K562 (cell line): ENCODE data around the gene DHRS11. TPM values are rescaled to one million over a fixed set of nuclear protein-coding genes. Genes with fewer than 3 reads are reported as not detected.
A peak's percentile ranks its signal among the peaks of the same experiment; 100 is the strongest.

ENCODE experiments used
- C11orf30 ChIP-seq: fragments of 450-650 bp; IDR thresholded peaks from 2 replicates; pipeline ENCODE4 v1.6.1; 2016; ENCODE audit warnings: low read depth, mild to moderate bottlenecking
- DPF2 ChIP-seq: fragments of 450-650 bp; IDR thresholded peaks from 2 replicates; pipeline ENCODE4 v1.6.1; 2016
- JUN ChIP-seq, 2 experiments: sonication (generic) in 1 of 2; formaldehyde crosslinking in 1 of 2; IDR thresholded peaks; 2 replicates each; pipeline versions ENCODE4 v1.6.1 to v1.8.0; 2012 to 2022; ENCODE audit warnings: borderline replicate concordance in 2 of 2, mild to moderate bottlenecking in 2 of 2, improper control_type of control experiment in 1 of 2, low read depth in 1 of 2, low read length in 1 of 2, missing genetic modification reagents in 1 of 2
- L3MBTL2 ChIP-seq: fragments of 450-650 bp; IDR thresholded peaks from 2 replicates; pipeline ENCODE4 v1.6.1; 2016; ENCODE audit warnings: mild to moderate bottlenecking, moderate library complexity
- NONO ChIP-seq, 2 experiments: fragments of 200-400 bp in 1 of 2; fragments of 450-650 bp in 1 of 2; formaldehyde crosslinking in 1 of 2; IDR thresholded peaks; 2 replicates each; pipeline ENCODE4 v1.6.1; 2017; ENCODE audit warnings: low read depth in 2 of 2, mild to moderate bottlenecking in 2 of 2, moderate library complexity in 2 of 2, low read length in 1 of 2
- PHF21A ChIP-seq: fragments of 450-650 bp; IDR thresholded peaks from 2 replicates; pipeline ENCODE4 v1.6.1; 2017; ENCODE audit warnings: low read depth, borderline replicate concordance
- RCOR1 ChIP-seq, 2 experiments: IDR thresholded peaks; 2 replicates each; pipeline ENCODE4 v1.6.1; 2012; ENCODE audit warnings: low read depth in 2 of 2, low read length in 2 of 2, borderline replicate concordance in 1 of 2, improper control_type of control experiment in 1 of 2
- RNF2 ChIP-seq: sonication (generic); IDR thresholded peaks from 2 replicates; pipeline ENCODE4 v1.6.1; 2016
- SMARCC2 ChIP-seq: fragments of 450-650 bp; IDR thresholded peaks from 2 replicates; pipeline ENCODE4 v1.6.1; 2017; ENCODE audit warnings: antibody characterized with exemption, moderate library complexity, mild to moderate bottlenecking, low read depth
- SRSF1 ChIP-seq: fragments of 200-400 bp; formaldehyde crosslinking; IDR thresholded peaks from 2 replicates; pipeline ENCODE4 v1.6.1; 2017; ENCODE audit warnings: mild to moderate bottlenecking, low read depth, low read length, moderate library complexity
- TBP ChIP-seq: optimal IDR thresholded peaks from 2 replicates; pipeline ENCODE3; 2011; ENCODE audit warnings: low read depth, low read length, improper control_type of control experiment
- ZBTB7A ChIP-seq: IDR thresholded peaks from 2 replicates; pipeline ENCODE4 v1.6.1; 2011; ENCODE audit warnings: low read depth, mild to moderate bottlenecking, low read length, moderate library complexity, borderline replicate concordance; ENCODE audit not compliant: control insufficient read depth
- ZNF282 ChIP-seq: sonication (generic); formaldehyde crosslinking; IDR thresholded peaks from 2 replicates; pipeline ENCODE4 v1.8.1; 2023; ENCODE audit warnings: missing genetic modification reagents
- polyA plus RNA-seq, 8 experiments: library from polyadenylated mRNA; depleted of rRNA in 4 of 8; stranded (reverse) in 5 of 8; unstranded in 3 of 8; fragments of >200 nt; fragmentation: Nextera tagmentation in 2 of 8; fragmentation: Illumina TruSeq in 1 of 8; extraction: Ambion mirVana in 2 of 8; extraction: Trizol in 1 of 8; gene quantifications; 2 replicates each; pipeline versions ENCODE4 v1.2.1 to v1.2.3, GENCODE V29; 2011 to 2014; ENCODE audit warnings: inconsistent platforms in 1 of 8, missing spikeins in 1 of 8
- total RNA-seq, 7 experiments: library from RNA; depleted of rRNA in 6 of 7; stranded (reverse); fragments of >200 nt in 6 of 7; fragmentation: Illumina TruSeq in 2 of 7; extraction: Trizol in 2 of 7; gene quantifications; 2 replicates each; pipeline versions ENCODE4 v1.2.1 to v1.2.3, GENCODE V29; 2011 to 2021; ENCODE audit warnings: low replicate concordance in 1 of 7
- TF ChIP-seq, protein P1 (sequence below): sonication (generic); formaldehyde crosslinking; IDR thresholded peaks from 2 replicates; pipeline ENCODE4 v1.8.0; 2022; ENCODE audit warnings: mild to moderate bottlenecking, missing genetic modification reagents
- TF ChIP-seq, protein P2 (sequence below): IDR thresholded peaks from 2 replicates; pipeline ENCODE4 v1.6.1; 2011; ENCODE audit not compliant: insufficient read length; ENCODE audit errors: extremely low read depth
- TF ChIP-seq, protein P3 (sequence below), 2 experiments: IDR thresholded peaks; 2 replicates each; pipeline ENCODE4 v1.6.1; 2011; ENCODE audit warnings: borderline replicate concordance in 1 of 2, control low read depth in 1 of 2, low read depth in 1 of 2, low read length in 1 of 2, mild to moderate bottlenecking in 1 of 2, mixed read lengths in 1 of 2, moderate library complexity in 1 of 2; ENCODE audit not compliant: insufficient read depth in 1 of 2, insufficient read length in 1 of 2, poor library complexity in 1 of 2, severe bottlenecking in 1 of 2; ENCODE audit errors: extremely low read depth in 1 of 2
- TF ChIP-seq, protein P4 (sequence below): fragments of 200-800 bp; sonication (Bioruptor generic); IDR thresholded peaks from 2 replicates; pipeline ENCODE4 v1.6.1; 2017; ENCODE audit warnings: missing genetic modification characterization, missing compliant biosample characterization

DHRS11 gene
- total and polyA plus RNA-seq, 9 of the 15 experiments (the other 6 are each of a cell fraction or from before 2014, with no cell fraction given), result 15.2 to 123 (median 59.8) TPM

DNA sequence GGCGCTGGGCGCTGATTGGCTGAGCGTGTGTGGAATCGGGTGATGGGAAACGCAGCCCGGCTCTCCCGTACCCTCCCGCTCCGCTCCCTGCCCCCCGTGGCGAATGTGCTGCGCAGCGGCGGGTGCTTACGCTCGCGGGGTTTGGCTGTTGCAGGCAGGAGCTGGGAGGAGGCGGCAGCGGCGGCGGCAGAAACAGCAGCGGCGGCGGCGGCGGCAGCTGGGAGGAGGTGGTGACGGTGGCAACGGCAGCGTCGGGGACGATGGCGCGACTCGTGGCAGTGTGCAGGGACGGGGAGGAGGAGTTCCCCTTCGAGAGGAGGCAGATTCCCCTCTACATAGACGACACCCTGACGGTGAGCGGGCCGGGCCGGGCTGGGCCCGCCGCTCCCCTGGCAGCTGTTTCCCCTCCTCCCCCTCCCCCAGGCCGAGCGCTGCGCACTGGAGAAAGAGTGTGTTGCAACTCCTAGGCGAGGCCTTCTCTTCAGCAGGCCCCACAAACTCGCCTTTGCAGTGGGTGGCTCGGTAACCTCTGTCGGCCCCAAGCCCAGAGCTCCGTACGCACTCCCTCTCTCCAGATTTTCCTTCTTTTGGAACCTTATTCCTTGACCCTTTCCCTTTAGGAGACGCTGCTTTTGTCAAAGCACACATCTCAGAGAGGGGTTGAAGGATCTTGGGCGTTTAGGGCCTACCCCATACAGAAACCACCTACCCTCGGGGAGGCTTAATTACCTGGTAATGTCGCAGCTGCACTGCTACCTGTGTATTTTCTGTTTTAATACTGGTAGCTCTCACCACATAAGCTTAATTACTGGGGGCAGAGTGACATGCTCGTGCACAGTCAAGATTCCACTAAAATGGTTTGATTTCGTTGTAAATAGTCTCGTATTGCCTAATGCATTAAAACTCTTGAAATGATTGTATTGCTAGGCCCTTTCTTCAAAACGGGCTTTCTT lies 45.9 kb upstream of the DHRS11 start (continued):
- TF ChIP-seq, protein P1, sequence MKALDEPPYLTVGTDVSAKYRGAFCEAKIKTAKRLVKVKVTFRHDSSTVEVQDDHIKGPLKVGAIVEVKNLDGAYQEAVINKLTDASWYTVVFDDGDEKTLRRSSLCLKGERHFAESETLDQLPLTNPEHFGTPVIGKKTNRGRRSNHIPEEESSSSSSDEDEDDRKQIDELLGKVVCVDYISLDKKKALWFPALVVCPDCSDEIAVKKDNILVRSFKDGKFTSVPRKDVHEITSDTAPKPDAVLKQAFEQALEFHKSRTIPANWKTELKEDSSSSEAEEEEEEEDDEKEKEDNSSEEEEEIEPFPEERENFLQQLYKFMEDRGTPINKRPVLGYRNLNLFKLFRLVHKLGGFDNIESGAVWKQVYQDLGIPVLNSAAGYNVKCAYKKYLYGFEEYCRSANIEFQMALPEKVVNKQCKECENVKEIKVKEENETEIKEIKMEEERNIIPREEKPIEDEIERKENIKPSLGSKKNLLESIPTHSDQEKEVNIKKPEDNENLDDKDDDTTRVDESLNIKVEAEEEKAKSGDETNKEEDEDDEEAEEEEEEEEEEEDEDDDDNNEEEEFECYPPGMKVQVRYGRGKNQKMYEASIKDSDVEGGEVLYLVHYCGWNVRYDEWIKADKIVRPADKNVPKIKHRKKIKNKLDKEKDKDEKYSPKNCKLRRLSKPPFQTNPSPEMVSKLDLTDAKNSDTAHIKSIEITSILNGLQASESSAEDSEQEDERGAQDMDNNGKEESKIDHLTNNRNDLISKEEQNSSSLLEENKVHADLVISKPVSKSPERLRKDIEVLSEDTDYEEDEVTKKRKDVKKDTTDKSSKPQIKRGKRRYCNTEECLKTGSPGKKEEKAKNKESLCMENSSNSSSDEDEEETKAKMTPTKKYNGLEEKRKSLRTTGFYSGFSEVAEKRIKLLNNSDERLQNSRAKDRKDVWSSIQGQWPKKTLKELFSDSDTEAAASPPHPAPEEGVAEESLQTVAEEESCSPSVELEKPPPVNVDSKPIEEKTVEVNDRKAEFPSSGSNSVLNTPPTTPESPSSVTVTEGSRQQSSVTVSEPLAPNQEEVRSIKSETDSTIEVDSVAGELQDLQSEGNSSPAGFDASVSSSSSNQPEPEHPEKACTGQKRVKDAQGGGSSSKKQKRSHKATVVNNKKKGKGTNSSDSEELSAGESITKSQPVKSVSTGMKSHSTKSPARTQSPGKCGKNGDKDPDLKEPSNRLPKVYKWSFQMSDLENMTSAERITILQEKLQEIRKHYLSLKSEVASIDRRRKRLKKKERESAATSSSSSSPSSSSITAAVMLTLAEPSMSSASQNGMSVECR (CRISPR knock-in tag), result peak; percentile 70; the same call in 1 of the 2 replicates
- TF ChIP-seq NONO (IDR thresholded peaks at IDR 0.05; ENCODE audit: low read depth in 2 of 2, low read length in 1 of 2), result 0 out of 4 replicates have a peak, but pooled peaks of 1 of the 2 experiments have one; percentile 47
- TF ChIP-seq, protein P2, sequence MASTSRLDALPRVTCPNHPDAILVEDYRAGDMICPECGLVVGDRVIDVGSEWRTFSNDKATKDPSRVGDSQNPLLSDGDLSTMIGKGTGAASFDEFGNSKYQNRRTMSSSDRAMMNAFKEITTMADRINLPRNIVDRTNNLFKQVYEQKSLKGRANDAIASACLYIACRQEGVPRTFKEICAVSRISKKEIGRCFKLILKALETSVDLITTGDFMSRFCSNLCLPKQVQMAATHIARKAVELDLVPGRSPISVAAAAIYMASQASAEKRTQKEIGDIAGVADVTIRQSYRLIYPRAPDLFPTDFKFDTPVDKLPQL, result no peak
- TF ChIP-seq SMARCC2, result no peak
- peak; percentile 51; the same call in 1 of the 2 replicates for TF ChIP-seq JUN (IDR thresholded peaks at IDR 0.05; ENCODE audit: borderline replicate concordance, low read depth, low read length)
- 0 out of 2 replicates have a peak, but pooled peaks have one; percentile 30 for TF ChIP-seq JUN (CRISPR knock-in tag; IDR thresholded peaks at IDR 0.05; ENCODE audit: borderline replicate concordance)
- TF ChIP-seq, protein P3, sequence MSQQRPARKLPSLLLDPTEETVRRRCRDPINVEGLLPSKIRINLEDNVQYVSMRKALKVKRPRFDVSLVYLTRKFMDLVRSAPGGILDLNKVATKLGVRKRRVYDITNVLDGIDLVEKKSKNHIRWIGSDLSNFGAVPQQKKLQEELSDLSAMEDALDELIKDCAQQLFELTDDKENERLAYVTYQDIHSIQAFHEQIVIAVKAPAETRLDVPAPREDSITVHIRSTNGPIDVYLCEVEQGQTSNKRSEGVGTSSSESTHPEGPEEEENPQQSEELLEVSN (IDR thresholded peaks at IDR 0.05; ENCODE audit: borderline replicate concordance in 1 of 2, extremely low read depth in 1 of 2, insufficient read depth in 1 of 2, insufficient read length in 1 of 2, low read depth in 1 of 2, low read length in 1 of 2, poor library complexity in 1 of 2, severe bottlenecking in 1 of 2), result peak; percentile 61 to 68
- TF ChIP-seq L3MBTL2, result peak; percentile 30; the same call in 1 of the 2 replicates
- TF ChIP-seq PHF21A, result peak; percentile 65; the same call in 1 of the 2 replicates
- TF ChIP-seq RNF2, result peak; percentile 47; the same call in 1 of the 2 replicates
- TF ChIP-seq ZNF282 (CRISPR knock-in tag), result no peak
- TF ChIP-seq TBP, result peak; percentile 80
- TF ChIP-seq, protein P4, sequence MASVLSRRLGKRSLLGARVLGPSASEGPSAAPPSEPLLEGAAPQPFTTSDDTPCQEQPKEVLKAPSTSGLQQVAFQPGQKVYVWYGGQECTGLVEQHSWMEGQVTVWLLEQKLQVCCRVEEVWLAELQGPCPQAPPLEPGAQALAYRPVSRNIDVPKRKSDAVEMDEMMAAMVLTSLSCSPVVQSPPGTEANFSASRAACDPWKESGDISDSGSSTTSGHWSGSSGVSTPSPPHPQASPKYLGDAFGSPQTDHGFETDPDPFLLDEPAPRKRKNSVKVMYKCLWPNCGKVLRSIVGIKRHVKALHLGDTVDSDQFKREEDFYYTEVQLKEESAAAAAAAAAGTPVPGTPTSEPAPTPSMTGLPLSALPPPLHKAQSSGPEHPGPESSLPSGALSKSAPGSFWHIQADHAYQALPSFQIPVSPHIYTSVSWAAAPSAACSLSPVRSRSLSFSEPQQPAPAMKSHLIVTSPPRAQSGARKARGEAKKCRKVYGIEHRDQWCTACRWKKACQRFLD (CRISPR knock-in tag), result peak; percentile 80; the same call in 1 of the 2 replicates
- no peak for TF ChIP-seq DPF2
- peak in 1 of 2 experiments; percentile 8; a peak in 1 of 4 replicates for TF ChIP-seq RCOR1 (IDR thresholded peaks at IDR 0.05; ENCODE audit: borderline replicate concordance in 1 of 2, low read depth in 2 of 2, low read length in 2 of 2)
- TF ChIP-seq C11orf30, result peak; percentile 85
- peak; percentile 55; the same call in 1 of the 2 replicates for TF ChIP-seq ZBTB7A
- TF ChIP-seq SRSF1, result 0 out of 2 replicates have a peak, but pooled peaks have one; percentile 53
